ENCODE results near the gene SH3D19. TPM values are rescaled to one million over a fixed set of nuclear protein-coding genes. Genes with fewer than 3 reads are reported as not detected.

SH3D19 gene
- total RNA-seq, 2 experiments from 2014 or later: not detected

DNA sequence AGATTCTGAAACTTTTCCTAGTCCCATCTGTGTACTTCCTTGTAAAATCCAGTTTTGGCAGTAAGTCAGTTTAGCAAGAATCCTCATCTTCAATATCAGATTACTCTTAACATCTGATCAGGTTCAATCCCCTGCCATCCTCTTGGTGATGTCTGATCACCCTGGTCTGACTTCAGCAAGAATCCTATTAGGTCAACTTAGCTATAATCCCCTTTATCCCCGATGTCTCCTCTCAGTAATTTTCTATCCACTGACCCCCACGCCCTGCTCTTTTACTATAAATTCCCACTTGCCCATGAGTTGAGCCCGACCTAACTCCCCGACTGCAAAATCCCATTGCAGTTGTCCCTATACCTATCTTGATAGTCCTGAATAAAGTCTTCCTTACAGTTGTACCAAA lies 106.3 kb downstream of the SH3D19 start:
- intact Hi-C loops (cut with micrococcal nuclease; ENCODE audit: unreplicated experiment): no loop called here
- TF ChIP-seq CTCF (conservative IDR thresholded peaks at IDR 0.05; ENCODE audit: low read length) (no peak), EZH2phosphoT487 (IDR thresholded peaks at IDR 0.05; ENCODE audit: borderline replicate concordance, low read depth, low read length) (no peak)

GRCh38 chr4:151218343-151218742 lies 107.1 kb downstream of the SH3D19 start:
- H3K4me1 ChIP-seq (ENCODE audit: insufficient read depth, low read length, poor library complexity, severe bottlenecking): no peaks in the 10 kb centered on the region
- TF ChIP-seq CTCF (conservative IDR thresholded peaks at IDR 0.05; ENCODE audit: low read length) (no peak), EZH2phosphoT487 (IDR thresholded peaks at IDR 0.05; ENCODE audit: borderline replicate concordance, low read depth, low read length) (no peak)
- H3K79me2 ChIP-seq (ENCODE audit: insufficient read depth, low read depth, low read length): no peaks in the 10 kb centered on the region
- no peaks in the 10 kb centered on the region for H3K36me3 ChIP-seq (ENCODE audit: insufficient read depth, low read length)
- CTCF ChIA-PET (ENCODE audit: unreplicated experiment): no interaction called here
- H4K20me1 ChIP-seq (ENCODE audit: insufficient read depth, low read length): no peaks in the 10 kb centered on the region
- POLR2A ChIA-PET: no interaction called here
- no peak overlapping the region for H2AFZ ChIP-seq (ENCODE audit: low read length)
- BruUV-seq (replicated peaks): no TSS peak
- H3K9me3 ChIP-seq (ENCODE audit: low read length): no peaks in the 10 kb centered on the region
- H3K27ac ChIP-seq (ENCODE audit: low read depth, low read length, poor library complexity, severe bottlenecking): no peak overlapping the region
- no peak overlapping the region for H3K4me3 ChIP-seq (ENCODE audit: low read depth, low read length, poor library complexity, severe bottlenecking)
- no peak for DNase-seq (ENCODE audit: low spot score)
- no peaks in the 10 kb centered on the region for H3K9me2 ChIP-seq (ENCODE audit: insufficient read depth, low read length)
- intact Hi-C loops (cut with micrococcal nuclease; ENCODE audit: unreplicated experiment): no loop called here
- no peak overlapping the region for H3K4me2 ChIP-seq (ENCODE audit: low read length)

More for the DNA sequence above, 106.3 kb downstream of the SH3D19 start:
- Histone ChIP-seq H2AFZ (ENCODE audit: low read length) (no peak overlapping the region), H3K4me2 (ENCODE audit: low read length) (no peak overlapping the region), H3K4me1 (ENCODE audit: insufficient read depth, low read length, poor library complexity, severe bottlenecking) (no peaks in the 10 kb centered on the region), H3K79me2 (ENCODE audit: insufficient read depth, low read depth, low read length) (no peaks in the 10 kb centered on the region), H3K9me3 (ENCODE audit: low read length) (no peaks in the 10 kb centered on the region), H3K4me3 (ENCODE audit: low read depth, low read length, poor library complexity, severe bottlenecking) (no peak overlapping the region), H3K27ac (ENCODE audit: low read depth, low read length, poor library complexity, severe bottlenecking) (no peak overlapping the region), H3K9me2 (ENCODE audit: insufficient read depth, low read length) (no peaks in the 10 kb centered on the region), H4K20me1 (ENCODE audit: insufficient read depth, low read length) (no peaks in the 10 kb centered on the region), H3K36me3 (ENCODE audit: insufficient read depth, low read length) (no peaks in the 10 kb centered on the region)
- CTCF ChIA-PET (ENCODE audit: unreplicated experiment): no interaction called here
- no peak for DNase-seq (ENCODE audit: low spot score)
- no TSS peak for BruUV-seq (replicated peaks)
- POLR2A ChIA-PET: no interaction called here

DNA sequence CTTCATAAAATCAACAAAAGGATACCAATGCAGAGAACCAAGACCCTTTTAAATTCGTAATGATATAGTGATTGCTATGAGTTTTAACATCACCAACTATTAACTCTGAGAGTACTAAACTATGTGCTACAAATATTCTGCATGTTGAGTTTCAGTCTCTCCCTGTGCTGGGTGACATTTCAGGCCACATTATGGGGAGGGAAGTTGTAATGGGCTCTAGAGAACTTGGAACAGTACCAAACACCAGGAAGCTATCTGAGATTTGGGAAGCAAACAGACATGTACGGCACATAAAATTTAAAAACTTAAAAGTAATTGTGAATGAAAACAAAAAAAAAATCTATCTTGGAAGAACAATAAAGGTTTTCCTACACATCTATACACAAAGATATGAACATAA lies 108.1 kb downstream of the SH3D19 start:
- CTCF ChIA-PET (ENCODE audit: unreplicated experiment): no interaction called here
- POLR2A ChIA-PET: interaction anchor here (1.0 kb wide), 1 partner anchor 9 kb away, joined by 4 read pairs; no protein-coding TSS in a partner anchor

More for the DNA sequence above, 108.1 kb downstream of the SH3D19 start:
- H2AFZ ChIP-seq (ENCODE audit: low read length): no peak overlapping the region
- no peak overlapping the region for H3K4me3 ChIP-seq (ENCODE audit: low read depth, low read length, poor library complexity, severe bottlenecking)
- BruUV-seq (replicated peaks): no TSS peak
- H3K4me1 ChIP-seq (ENCODE audit: insufficient read depth, low read length, poor library complexity, severe bottlenecking): no peaks in the 10 kb centered on the region
- no peaks in the 10 kb centered on the region for H3K9me2 ChIP-seq (ENCODE audit: insufficient read depth, low read length)
- intact Hi-C loops (cut with micrococcal nuclease; ENCODE audit: unreplicated experiment): no loop called here
- no peaks in the 10 kb centered on the region for H4K20me1 ChIP-seq (ENCODE audit: insufficient read depth, low read length)
- TF ChIP-seq EZH2phosphoT487 (IDR thresholded peaks at IDR 0.05; ENCODE audit: borderline replicate concordance, low read depth, low read length) (no peak), CTCF (conservative IDR thresholded peaks at IDR 0.05; ENCODE audit: low read length) (no peak)
- H3K4me2 ChIP-seq (ENCODE audit: low read length): no peak overlapping the region
- H3K79me2 ChIP-seq (ENCODE audit: insufficient read depth, low read depth, low read length): no peaks in the 10 kb centered on the region
- H3K9me3 ChIP-seq (ENCODE audit: low read length): no peaks in the 10 kb centered on the region
- H3K36me3 ChIP-seq (ENCODE audit: insufficient read depth, low read length): no peaks in the 10 kb centered on the region
- no peak for DNase-seq (ENCODE audit: low spot score)
- no peak overlapping the region for H3K27ac ChIP-seq (ENCODE audit: low read depth, low read length, poor library complexity, severe bottlenecking)

Measured in OCI-LY7 (cell line).